Panc1 (cell line): ENCODE data around the gene PPDPF.

Experiments used
- TF ChIP-seq, protein P1 (sequence below): fragments of 450-650 bp; IDR thresholded peaks from 2 replicates; pipeline ENCODE4 v1.5.1; 2017; ENCODE audit warnings: mild to moderate bottlenecking
- TF ChIP-seq, protein P2 (sequence below), 2 experiments: IDR thresholded peaks; 2 replicates each; pipeline ENCODE4 v1.6.1; 2011 to 2012; ENCODE audit warnings: low read depth in 2 of 2, control low read depth in 1 of 2, low read length in 1 of 2, mild to moderate bottlenecking in 1 of 2, moderate library complexity in 1 of 2; ENCODE audit not compliant: insufficient read depth in 1 of 2

DNA sequence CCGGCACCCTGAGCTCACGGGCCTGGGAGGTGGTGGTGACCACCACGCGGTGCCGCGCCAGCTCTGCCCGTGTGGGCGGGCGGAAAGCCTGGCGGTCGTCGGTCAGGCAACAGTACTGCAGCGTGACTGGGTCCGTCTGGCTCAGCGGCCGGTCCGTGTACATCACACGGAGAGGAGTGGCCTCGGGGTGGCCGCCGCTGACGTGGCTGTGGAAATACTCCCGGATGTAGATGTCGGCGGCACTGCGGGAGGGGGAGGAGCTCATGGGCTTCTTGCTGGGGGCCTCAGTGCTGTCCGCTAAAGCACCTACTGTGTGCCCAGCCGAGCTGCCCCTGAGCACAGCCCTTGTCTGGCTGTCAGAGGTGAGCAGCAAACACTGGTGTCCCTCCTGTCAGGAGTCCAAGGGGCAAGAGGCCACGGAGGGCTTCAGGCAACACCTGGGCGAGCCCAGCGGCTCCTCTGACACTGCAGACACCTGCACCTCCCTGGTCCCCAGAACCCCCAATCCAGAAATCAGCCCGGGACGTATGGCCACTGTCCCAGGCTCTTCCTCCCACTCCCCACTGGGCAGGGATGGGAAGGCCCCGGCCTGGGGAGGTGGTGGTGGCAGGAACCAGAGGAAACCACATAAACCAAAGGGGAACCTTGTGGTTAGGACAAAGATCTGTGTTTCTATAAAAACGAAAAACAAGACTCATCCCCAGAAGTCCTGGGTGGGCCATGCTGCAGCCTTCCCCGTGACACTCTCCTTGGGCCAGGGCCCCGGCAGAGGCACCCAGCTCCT lies 47.0 kb downstream of the PPDPF start:
- TF ChIP-seq, protein P1, sequence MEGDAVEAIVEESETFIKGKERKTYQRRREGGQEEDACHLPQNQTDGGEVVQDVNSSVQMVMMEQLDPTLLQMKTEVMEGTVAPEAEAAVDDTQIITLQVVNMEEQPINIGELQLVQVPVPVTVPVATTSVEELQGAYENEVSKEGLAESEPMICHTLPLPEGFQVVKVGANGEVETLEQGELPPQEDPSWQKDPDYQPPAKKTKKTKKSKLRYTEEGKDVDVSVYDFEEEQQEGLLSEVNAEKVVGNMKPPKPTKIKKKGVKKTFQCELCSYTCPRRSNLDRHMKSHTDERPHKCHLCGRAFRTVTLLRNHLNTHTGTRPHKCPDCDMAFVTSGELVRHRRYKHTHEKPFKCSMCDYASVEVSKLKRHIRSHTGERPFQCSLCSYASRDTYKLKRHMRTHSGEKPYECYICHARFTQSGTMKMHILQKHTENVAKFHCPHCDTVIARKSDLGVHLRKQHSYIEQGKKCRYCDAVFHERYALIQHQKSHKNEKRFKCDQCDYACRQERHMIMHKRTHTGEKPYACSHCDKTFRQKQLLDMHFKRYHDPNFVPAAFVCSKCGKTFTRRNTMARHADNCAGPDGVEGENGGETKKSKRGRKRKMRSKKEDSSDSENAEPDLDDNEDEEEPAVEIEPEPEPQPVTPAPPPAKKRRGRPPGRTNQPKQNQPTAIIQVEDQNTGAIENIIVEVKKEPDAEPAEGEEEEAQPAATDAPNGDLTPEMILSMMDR: no peak
- TF ChIP-seq, protein P2, sequence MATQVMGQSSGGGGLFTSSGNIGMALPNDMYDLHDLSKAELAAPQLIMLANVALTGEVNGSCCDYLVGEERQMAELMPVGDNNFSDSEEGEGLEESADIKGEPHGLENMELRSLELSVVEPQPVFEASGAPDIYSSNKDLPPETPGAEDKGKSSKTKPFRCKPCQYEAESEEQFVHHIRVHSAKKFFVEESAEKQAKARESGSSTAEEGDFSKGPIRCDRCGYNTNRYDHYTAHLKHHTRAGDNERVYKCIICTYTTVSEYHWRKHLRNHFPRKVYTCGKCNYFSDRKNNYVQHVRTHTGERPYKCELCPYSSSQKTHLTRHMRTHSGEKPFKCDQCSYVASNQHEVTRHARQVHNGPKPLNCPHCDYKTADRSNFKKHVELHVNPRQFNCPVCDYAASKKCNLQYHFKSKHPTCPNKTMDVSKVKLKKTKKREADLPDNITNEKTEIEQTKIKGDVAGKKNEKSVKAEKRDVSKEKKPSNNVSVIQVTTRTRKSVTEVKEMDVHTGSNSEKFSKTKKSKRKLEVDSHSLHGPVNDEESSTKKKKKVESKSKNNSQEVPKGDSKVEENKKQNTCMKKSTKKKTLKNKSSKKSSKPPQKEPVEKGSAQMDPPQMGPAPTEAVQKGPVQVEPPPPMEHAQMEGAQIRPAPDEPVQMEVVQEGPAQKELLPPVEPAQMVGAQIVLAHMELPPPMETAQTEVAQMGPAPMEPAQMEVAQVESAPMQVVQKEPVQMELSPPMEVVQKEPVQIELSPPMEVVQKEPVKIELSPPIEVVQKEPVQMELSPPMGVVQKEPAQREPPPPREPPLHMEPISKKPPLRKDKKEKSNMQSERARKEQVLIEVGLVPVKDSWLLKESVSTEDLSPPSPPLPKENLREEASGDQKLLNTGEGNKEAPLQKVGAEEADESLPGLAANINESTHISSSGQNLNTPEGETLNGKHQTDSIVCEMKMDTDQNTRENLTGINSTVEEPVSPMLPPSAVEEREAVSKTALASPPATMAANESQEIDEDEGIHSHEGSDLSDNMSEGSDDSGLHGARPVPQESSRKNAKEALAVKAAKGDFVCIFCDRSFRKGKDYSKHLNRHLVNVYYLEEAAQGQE (IDR thresholded peaks at IDR 0.05; ENCODE audit: insufficient read depth in 1 of 2, low read depth in 2 of 2, low read length in 1 of 2): no peak
